HG03558 (cell line): ENCODE measurements around the gene CDK16.

Experiments used
- ATAC-seq: cut with Tn5 transposase; IDR thresholded peaks from one replicate; pipeline ENCODE4 v1.9.1; 2021; ENCODE audit warnings: moderate number of reproducible peaks; ENCODE audit not compliant: unreplicated experiment; ENCODE audit errors: extremely low read depth

CDK16 gene

GRCh38 chrX:47204970-47205369, 13.5 kb upstream of the CDK16 start:
- no peak for ATAC-seq

GRCh38 chrX:47206316-47206715, 12.2 kb upstream of the CDK16 start:
- ATAC-seq = no peak

- ATAC-seq = no peak
Observed at GRCh38 chrX:47208108-47208507, 10.4 kb upstream of the CDK16 start.

GRCh38 chrX:47209508-47210238, 8.8 kb upstream of the CDK16 start:
- ATAC-seq = no peak

GRCh38 chrX:47210661-47211425, 7.6 kb upstream of the CDK16 start:
- ATAC-seq = no peak

- no peak for ATAC-seq
Observed at GRCh38 chrX:47212381-47213293, 5.8 kb upstream of the CDK16 start.

GRCh38 chrX:47214435-47215077, 3.9 kb upstream of the CDK16 start:
- no peak for ATAC-seq

- ATAC-seq = no peak
Observed at GRCh38 chrX:47215291-47215900, 3.1 kb upstream of the CDK16 start.

- no peak for ATAC-seq
Observed at GRCh38 chrX:47216393-47216925, 2.0 kb upstream of the CDK16 start.

- ATAC-seq = no peak
Observed at GRCh38 chrX:47217121-47217851, 1.2 kb upstream of the CDK16 start.

GRCh38 chrX:47217852-47218279, 615 bp upstream of the CDK16 start:
- peak; percentile 76 for ATAC-seq

GRCh38 chrX:47218920-47219815, 687 bp downstream of the CDK16 start:
- ATAC-seq = no peak

GRCh38 chrX:47221756-47222155, 3.3 kb downstream of the CDK16 start:
- no peak for ATAC-seq

- no peak for ATAC-seq
Observed at GRCh38 chrX:47222751-47223350, 4.4 kb downstream of the CDK16 start.

- no peak for ATAC-seq
Observed at GRCh38 chrX:47223476-47224250, 5.2 kb downstream of the CDK16 start.

GRCh38 chrX:47224266-47224895, 5.9 kb downstream of the CDK16 start:
- ATAC-seq = no peak
